Neutrophil (primary cell): ENCODE data around the gene POMZP3.
"Not testable (repeated sequence)": the region's sequence is repeated elsewhere in the genome, so short reads cannot be mapped to it uniquely, and the experiment has no call there.

Source experiments
- H3K27ac ChIP-seq: fragments of 200-600 bp; sonication (generic); 2 replicates; pipeline ENCODE4 v1.5.1; 2016; ENCODE audit warnings: mild to moderate bottlenecking, moderate library complexity
- H3K27me3 ChIP-seq: fragments of 200-600 bp; sonication (generic); 2 replicates; pipeline ENCODE4 v1.6.0; 2016; ENCODE audit warnings: mild to moderate bottlenecking
- H3K36me3 ChIP-seq: fragments of 200-600 bp; sonication (generic); 2 replicates; pipeline ENCODE4 v1.5.1; 2017
- H3K4me1 ChIP-seq, 2 experiments: fragments of 200-600 bp in 1 of 2; sonication (generic) in 1 of 2; 1 replicate in 1 of 2; 2 replicates in 1 of 2; pipeline versions ENCODE4 v1.5.1 to v1.6.1; 2013 to 2016; ENCODE audit warnings: low read depth in 1 of 2, low read length in 1 of 2, mild to moderate bottlenecking in 1 of 2, moderate library complexity in 1 of 2; ENCODE audit not compliant: control insufficient read depth in 1 of 2, insufficient read depth in 1 of 2
- H3K4me3 ChIP-seq, 2 experiments: fragments of 200-600 bp in 1 of 2; sonication (generic) in 1 of 2; 1 replicate in 1 of 2; 2 replicates in 1 of 2; pipeline ENCODE4 v1.5.1; 2013 to 2016; ENCODE audit warnings: low read depth in 1 of 2, low read length in 1 of 2, mild to moderate bottlenecking in 1 of 2, moderate library complexity in 1 of 2
- H3K9me3 ChIP-seq: fragments of 200-600 bp; sonication (generic); 2 replicates; pipeline ENCODE4 v1.5.1; 2016

POMZP3 gene

DNA sequence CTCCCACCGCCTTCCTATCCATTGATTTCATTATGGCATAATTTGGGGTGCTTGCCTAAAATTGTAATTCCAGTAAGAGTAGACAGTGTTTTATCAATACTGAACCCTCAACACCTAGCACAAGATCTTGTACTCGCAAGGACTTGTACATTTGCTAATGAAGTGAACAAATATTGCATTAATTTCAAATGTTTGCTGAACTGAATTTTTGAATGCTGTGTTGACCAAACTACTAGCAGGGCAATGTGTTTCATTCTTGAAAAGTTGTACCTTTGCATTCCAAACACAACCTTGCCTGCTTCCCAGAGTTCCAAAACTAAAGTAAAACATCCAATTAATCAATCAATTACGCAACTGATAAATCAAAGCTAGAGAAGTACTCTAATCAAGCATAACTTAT, 26.4 kb downstream of the POMZP3 start:
- not testable (repeated sequence) for H3K27me3 ChIP-seq, H3K36me3 ChIP-seq, H3K9me3 ChIP-seq, H3K4me3 ChIP-seq, H3K27ac ChIP-seq, H3K4me1 ChIP-seq

DNA sequence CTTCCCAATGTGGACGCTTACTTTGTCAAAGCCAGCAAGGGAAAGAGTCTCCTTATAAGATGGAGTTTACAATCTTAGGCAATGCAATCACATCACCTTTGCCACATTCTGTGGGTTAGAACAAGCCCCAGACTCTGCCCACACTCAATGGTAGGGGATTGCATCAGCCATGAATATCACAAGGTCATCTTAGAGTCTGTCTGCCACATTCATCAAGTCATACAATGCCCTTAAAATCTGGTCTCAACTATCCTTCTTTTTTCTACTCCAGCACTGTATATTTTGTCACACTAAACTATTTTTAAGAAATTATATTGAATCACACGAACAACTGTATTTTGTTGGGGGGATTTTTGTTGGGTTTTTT, 27.0 kb downstream of the POMZP3 start:
- not testable (repeated sequence) for H3K27me3 ChIP-seq, H3K27ac ChIP-seq, H3K9me3 ChIP-seq, H3K4me3 ChIP-seq, H3K36me3 ChIP-seq, H3K4me1 ChIP-seq

DNA sequence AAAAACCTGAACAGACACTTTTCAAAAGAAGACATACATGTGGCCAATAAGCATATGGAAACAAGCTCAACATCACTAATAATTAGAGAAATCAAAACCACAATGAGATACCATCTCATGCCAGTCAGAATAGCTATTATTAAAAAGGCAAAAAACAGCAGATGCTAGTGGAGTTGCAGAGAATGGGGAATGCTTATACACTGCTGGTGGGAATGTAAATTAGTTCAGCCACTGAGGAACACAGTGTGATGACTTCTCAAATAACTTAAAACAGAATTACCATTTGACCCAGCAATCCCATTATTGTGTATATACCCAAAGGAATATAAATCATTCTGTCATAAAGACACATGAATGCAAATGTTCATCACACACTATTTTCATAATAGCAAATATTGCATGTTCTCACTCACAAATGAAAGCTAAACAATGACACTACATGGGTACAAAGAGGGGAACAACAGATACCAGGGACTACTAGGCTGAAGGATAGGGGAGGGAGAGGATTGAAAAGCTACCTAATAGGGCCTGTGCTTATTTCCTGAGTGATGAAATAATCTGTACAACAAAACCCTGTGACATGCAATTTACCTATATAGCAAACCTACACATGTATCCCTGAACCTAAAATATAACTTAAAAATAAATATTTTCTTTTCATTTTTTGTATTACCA, 28.4 kb downstream of the POMZP3 start:
- not testable (repeated sequence) for H3K4me1 ChIP-seq, H3K9me3 ChIP-seq, H3K4me3 ChIP-seq, H3K36me3 ChIP-seq, H3K27me3 ChIP-seq, H3K27ac ChIP-seq

DNA sequence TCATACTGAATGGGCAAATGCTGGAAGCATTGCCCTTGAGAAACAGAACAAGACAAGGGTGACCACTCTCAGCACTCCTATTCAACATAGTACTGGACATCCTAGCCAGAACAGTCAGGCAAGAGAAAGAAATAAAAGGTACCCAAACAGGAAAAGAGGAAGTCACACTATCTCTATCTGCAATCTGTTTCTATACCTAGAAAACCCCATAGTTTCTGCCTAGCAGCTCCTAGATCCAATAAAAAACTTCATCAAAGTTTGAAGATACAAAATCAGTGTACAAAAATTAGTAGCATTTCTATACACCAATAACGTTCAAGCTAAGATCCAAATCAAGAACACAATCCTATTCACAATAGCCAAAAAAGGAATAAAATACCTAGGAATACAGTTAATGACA, 29.8 kb downstream of the POMZP3 start:
- H3K4me3 ChIP-seq, H3K27ac ChIP-seq, H3K36me3 ChIP-seq, H3K27me3 ChIP-seq, H3K4me1 ChIP-seq, H3K9me3 ChIP-seq: not testable (repeated sequence)

DNA sequence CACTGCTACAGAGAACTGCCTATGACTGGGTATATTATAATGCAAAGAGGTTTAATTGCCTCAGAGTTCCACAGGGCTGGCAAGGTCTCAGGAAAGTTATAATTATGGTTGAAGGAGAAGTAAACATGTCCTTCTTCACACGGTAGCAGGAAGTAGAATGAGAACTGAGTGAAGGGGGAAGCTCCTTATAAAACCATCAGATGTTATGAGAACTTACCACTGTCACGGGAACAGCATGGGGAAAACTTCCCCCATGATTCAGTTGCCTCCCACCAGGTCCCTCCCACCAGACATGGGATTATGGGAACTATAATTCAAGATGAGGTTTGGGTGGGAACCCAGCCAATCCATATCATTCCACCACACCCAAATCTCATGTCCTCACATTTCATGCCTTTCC, 34.4 kb downstream of the POMZP3 start:
- not testable (repeated sequence) for H3K27me3 ChIP-seq, H3K36me3 ChIP-seq, H3K4me3 ChIP-seq, H3K9me3 ChIP-seq
- Histone ChIP-seq H3K4me1 (peaks cover 17 to 19% of the 10 kb centered on the region in 2 experiments), H3K27ac (peak overlapping the region; percentile 63)

DNA sequence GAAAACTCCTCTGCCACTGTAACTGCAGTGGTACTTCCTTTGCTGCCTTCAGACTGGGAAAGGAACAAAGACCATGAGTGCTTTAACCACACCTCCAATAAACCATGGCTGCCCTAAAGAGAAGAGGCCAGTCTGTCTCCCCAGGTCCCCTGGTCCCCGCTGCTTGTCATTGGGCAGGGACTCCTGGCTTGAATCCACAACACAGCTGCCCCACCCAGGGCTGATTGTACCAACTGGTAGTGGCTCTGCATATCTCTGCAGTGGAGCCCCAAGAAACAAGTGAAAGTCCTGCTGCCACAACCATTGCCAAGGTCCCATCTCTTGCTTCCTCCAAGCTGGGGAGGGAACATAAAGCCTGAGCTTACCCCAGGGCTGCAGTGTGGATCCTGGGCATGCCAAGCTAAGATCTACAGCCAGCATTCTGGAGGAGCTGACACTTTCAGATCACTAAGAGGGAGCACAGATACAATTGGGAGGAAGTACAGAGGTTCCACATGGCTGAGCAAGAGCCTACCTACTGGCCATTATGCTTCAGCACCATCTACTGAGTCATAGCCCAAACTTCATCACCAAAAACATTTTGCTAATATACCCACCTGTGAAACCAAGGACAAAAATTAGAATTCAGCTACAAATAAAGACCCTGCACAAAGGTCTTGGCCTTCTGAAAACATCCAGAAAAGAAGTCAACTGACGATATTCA, 35.3 kb downstream of the POMZP3 start:
- H3K36me3 ChIP-seq, H3K9me3 ChIP-seq, H3K27me3 ChIP-seq, H3K4me3 ChIP-seq: not testable (repeated sequence)
- peaks cover 20 to 22% of the 10 kb centered on the region in 2 experiments for H3K4me1 ChIP-seq
- H3K27ac ChIP-seq = peak overlapping the region; percentile 63

DNA sequence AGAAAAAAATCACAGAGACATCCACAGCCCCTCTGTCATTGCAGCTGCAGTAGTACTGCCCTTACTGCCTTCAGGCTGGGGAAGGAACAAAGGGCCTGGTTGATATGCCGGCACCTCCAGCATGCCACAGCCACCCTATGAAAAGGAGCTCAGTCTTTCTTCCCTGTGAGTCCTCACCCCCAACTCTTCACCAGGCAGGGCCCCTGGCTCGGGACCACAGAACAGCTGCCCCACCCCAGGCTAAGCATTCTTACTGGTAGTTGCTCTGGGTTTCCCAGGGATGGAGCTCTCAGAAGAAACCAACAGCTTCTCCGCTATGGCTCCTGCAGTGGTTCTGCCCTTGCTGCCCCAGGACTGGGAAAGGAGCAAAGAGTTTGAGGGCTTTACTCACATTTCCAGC, 36.0 kb downstream of the POMZP3 start:
- not testable (repeated sequence) for H3K27ac ChIP-seq, H3K36me3 ChIP-seq, H3K4me3 ChIP-seq, H3K27me3 ChIP-seq, H3K9me3 ChIP-seq
- H3K4me1 ChIP-seq = peaks cover 20 to 22% of the 10 kb centered on the region in 2 experiments

DNA sequence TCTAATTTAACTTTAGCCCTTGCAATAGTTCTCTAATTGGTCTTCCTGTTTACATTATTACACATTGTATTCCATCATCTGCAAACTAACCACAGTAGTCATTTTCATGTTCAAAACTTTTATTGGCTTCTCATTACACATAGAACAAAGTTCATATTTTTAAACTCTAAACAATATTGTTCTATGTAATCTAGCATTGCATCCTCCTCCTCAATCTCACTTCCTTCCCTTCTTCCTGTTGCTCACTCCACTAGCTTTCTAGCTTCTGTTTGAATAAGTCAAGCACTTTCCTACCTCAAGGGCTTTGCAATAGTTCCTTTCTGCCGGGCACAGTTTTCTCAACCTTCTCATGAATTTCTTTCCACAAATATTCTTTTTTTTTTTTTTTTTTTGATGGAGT, 38.5 kb downstream of the POMZP3 start:
- H3K4me1 ChIP-seq = peaks cover 21 to 22% of the 10 kb centered on the region in 2 experiments
- not testable (repeated sequence) for H3K4me3 ChIP-seq, H3K9me3 ChIP-seq, H3K36me3 ChIP-seq, H3K27me3 ChIP-seq
- H3K27ac ChIP-seq = peak overlapping the region; percentile 78

DNA sequence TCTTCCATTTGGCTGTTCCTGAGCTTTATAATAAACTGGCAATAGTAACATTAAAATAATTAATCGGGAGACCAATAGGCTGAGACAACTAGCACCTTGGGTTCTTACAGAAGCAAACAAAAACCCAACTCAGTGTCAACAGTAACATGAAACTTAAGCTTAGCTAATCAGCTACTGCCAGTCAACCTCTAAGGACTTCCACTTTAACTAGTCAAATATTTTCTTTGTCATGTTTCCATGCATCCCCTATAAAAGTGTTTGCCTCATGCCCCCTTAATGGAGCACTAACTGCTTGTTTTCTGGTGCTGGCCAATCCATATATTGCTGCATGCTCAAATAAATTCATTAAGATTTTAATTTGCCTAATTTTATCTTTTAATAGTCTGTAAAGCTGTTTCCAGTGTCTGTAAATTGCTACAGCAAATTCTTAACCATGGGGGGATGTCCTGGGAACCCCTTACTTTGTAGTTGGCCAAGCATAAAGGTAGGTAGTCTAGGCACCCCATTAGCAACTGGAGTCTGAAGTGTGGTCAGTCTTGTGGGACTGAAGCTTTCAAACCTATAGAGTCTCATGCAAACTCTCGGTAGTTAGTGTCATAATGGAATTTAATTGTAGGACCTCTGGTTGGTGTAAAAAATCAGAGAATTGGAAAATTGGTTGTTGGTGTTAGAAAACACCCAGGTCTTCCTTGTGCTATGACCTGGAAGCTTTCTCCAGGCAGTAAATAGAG, 40.3 kb downstream of the POMZP3 start:
- H3K9me3 ChIP-seq, H3K36me3 ChIP-seq, H3K4me3 ChIP-seq, H3K27me3 ChIP-seq, H3K27ac ChIP-seq: not testable (repeated sequence)
- peaks cover 23% of the 10 kb centered on the region in 2 experiments for H3K4me1 ChIP-seq

DNA sequence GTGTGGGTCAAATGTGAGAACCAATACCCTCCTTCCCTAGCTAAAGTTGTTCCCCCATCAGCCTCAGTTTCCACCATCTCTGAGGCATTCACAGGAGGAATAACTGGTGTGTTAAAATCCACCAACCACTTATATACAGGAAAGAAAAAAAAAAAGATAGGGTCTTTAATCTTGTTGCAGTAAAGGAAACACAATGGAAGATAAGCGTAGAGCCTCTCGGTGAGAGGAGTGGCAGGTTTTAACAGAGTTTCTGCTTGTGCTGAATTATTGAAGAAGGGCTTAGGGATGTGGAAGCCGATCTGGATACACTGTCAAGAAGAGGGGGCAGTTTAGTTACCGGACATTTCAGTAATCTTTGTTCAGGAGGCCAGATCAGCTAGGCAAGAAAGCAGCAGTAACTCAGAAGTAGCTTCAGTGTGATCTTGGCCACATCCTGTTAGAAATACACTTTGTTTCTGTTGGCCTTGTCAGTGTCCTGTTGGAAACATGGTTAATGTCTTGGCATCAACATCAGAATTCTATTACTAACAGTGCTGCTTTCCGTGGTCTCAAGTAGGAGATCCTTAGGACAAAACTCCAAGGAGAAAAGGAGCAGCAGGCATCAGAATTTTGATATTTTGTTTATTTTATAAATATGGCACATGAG, 43.3 kb downstream of the POMZP3 start:
- not testable (repeated sequence) for H3K36me3 ChIP-seq, H3K9me3 ChIP-seq, H3K27ac ChIP-seq, H3K27me3 ChIP-seq, H3K4me3 ChIP-seq
- peaks cover 11 to 17% of the 10 kb centered on the region in 2 experiments for H3K4me1 ChIP-seq

DNA sequence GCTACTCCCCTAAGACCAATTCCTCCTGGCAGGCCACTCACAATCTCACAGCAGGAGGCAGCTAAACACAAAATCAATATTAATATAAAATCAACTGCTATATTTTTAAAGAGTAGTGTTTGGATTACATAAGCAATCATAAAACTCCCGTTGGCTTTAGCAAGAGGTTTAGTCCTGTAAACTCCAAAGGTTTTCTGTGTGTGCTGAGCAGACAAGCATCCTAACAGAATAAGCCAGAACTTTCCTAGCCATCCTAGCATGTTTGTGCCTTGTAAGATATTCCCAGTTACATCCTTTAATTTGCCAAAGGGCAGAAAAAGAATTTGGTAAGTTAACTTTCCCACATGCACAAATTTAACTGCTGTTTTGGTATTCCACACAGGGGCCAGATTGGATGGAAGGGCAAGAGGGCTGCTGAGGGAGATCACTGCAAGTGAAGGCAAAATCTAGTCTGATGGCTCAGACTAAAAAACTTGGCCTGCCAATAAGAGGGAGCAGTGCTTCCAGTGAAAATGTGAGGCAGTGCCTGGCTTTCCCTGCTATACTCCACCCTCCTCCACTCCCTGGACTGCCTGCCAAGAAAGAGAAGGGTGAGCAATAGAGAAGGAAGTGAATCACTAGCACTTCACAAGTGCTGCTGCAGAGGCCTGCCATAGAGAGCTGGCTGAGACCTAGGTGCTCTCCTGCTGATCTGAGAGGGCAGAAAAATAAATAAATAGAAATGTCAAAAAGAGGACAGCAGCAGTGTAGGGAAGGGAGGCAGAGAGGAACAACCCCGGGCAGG, 44.0 kb downstream of the POMZP3 start:
- H3K27me3 ChIP-seq, H3K9me3 ChIP-seq, H3K36me3 ChIP-seq, H3K4me3 ChIP-seq, H3K27ac ChIP-seq: not testable (repeated sequence)
- peaks cover 9 to 13% of the 10 kb centered on the region in 2 experiments for H3K4me1 ChIP-seq

DNA sequence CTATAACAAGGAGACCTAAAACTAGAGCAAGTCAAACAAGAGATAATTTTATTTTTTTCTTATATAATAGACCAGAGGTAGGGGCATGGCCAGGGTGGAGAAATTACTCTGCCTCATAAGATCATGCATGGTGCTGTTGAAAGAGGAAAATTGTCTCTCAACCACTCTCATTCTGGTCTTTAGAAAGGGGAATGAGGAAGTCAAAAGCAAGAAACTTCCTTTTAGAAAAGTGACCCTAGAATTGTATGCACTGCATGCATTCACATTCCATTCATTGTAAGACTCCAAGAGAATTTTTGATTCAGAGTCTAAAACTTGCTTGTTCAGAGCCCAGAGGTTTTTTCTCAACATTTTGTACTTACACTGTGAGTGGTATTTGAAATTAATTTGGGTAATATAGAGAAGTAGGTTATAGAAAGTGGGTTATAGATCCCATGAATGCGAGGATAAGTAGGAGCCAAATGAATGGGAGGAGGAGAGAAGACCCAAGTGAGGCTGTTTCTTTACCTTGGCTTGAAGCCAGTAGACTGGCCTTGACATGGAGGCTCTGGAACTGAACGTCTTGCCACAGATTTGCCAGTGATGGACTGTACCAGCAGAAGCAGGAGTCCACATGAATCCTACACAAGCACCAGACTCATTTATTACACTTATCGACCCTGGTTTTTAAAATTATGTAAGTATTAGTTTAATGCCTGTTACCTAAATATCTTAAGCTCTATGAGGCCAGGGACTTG, 51.0 kb downstream of the POMZP3 start:
- Histone ChIP-seq H3K4me1 (peaks cover 11 to 12% of the 10 kb centered on the region in 2 experiments), H3K27ac (peak overlapping the region; percentile 63)
- not testable (repeated sequence) for H3K9me3 ChIP-seq, H3K4me3 ChIP-seq, H3K27me3 ChIP-seq, H3K36me3 ChIP-seq
